Uterus (tissue), 4 donors: ENCODE data around the gene SAMD4A. TPM values are rescaled to one million over a fixed set of nuclear protein-coding genes. Genes with fewer than 3 reads are reported as not detected.

ENCODE experiments used
- DNase-seq, 2 donors: peaks; one replicate each; pipeline ENCODE4 v3.0.0-alpha.2; 2019 to 2020
- H3K27ac ChIP-seq, 2 donors: fragments of 200-600 bp; sonication (generic); 1 replicate in 1 of 2; 2 replicates in 1 of 2; pipeline ENCODE4 v1.5.1; 2016 to 2018
- H3K27me3 ChIP-seq, 2 donors: fragments of 200-600 bp; sonication (generic); one replicate each; pipeline ENCODE4 v1.5.1; 2018 to 2019; ENCODE audit warnings: control low read depth in 1 of 2
- H3K36me3 ChIP-seq, 2 donors: fragments of 200-600 bp; sonication (generic); one replicate each; pipeline ENCODE4 v1.5.1; 2019; ENCODE audit warnings: control low read depth in 1 of 2
- H3K4me1 ChIP-seq, 2 donors: fragments of 200-600 bp; sonication (generic); one replicate each; pipeline ENCODE4 v1.5.1; 2018 to 2019; ENCODE audit warnings: control low read depth in 1 of 2
- H3K4me3 ChIP-seq, 2 donors: fragments of 200-600 bp; sonication (generic); 1 replicate in 1 of 2; 2 replicates in 1 of 2; pipeline ENCODE4 v1.5.1; 2018 to 2019; ENCODE audit warnings: mild to moderate bottlenecking in 1 of 2
- H3K9me3 ChIP-seq, 2 donors: fragments of 200-600 bp; sonication (generic); one replicate each; pipeline ENCODE4 v1.5.1; 2019; ENCODE audit warnings: control low read depth in 1 of 2
- POLR2A ChIP-seq, 2 donors: fragments of 450-650 bp; IDR thresholded peaks; one replicate each; pipeline ENCODE4 v1.6.1; 2016; ENCODE audit warnings: antibody characterized with exemption in 2 of 2, mild to moderate bottlenecking in 1 of 2, moderate library complexity in 1 of 2
- intact Hi-C: fragments of 100-400 bp; cut with DNase I; formaldehyde crosslinking; loops from one replicate; pipeline ENCODE4 v1.15.1; 2023; ENCODE audit warnings: low total_unique reads
- total RNA-seq, 4 donors: library from RNA; depleted of rRNA in 3 of 4; stranded (reverse); fragments of >200 nt in 3 of 4; gene quantifications; one replicate each; pipeline versions ENCODE4 v1.1.0 to v1.2.4, GENCODE V29; 2014 to 2023
- TF ChIP-seq, protein P1 (sequence below), 4 experiments: fragments of 200-600 bp in 2 of 4; fragments of 450-650 bp in 2 of 4; sonication (generic) in 2 of 4; IDR thresholded peaks; one replicate each; pipeline ENCODE4 v1.5.1; 2016 to 2019; ENCODE audit warnings: antibody characterized with exemption in 4 of 4, mild to moderate bottlenecking in 2 of 4, moderate library complexity in 1 of 4
- donor health status: DM: yes; HTN: yes; CAD: no.

The SAMD4A gene
- total RNA-seq, 4 donors from 2014 or later, result 46.9 to 67.8 (median 55.0) TPM

DNA sequence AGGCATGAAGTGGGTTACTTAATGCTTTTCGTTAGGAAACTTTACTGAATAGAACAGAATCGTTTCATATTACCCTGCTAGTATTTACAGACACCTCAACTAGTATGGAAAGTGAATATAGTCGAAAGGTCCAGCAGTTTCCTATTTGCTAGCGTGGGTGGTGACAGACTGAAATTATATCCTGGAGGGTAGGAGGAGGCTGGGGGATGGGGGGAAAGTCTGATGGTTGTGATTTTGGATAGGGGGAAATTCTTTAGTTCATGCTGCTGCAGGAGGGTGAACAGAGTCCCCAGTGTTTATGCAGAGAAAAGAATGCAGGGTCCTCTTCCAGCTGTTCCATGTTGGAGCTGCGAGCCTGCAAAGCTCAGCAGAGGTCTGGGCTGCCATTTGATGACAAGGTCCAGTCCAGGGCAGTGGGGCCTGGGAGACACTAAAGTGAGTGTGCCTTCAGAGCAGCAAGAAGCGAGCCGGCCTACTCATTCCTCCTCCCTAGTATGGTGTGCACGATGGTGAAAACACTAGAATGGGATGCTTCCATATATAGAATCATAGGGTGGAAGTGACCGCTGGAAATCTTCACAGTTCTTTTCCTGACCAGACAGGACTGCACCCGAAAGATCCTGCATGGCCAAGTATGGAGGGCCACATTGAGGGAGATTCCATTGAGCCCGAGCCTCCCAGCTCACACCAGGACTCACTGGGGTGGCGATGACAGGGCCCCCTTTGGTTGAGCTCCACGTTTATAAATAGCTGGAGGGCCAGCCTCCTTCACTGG, 2.1 kb downstream of the SAMD4A start:
- peak; percentile 32 to 51 for DNase-seq
- H3K27ac ChIP-seq, result peak overlapping the region; percentile 100

GRCh38 chr14:54570047-54570446, 3.1 kb downstream of the SAMD4A start:
- no peak overlapping the region for H3K4me3 ChIP-seq
- no peak for DNase-seq
- no peaks in the 10 kb centered on the region for H3K36me3 ChIP-seq
- peak overlapping the region; percentile 100 for H3K27ac ChIP-seq
- H3K27me3 ChIP-seq, result no peaks in the 10 kb centered on the region
- TF ChIP-seq, protein P1, sequence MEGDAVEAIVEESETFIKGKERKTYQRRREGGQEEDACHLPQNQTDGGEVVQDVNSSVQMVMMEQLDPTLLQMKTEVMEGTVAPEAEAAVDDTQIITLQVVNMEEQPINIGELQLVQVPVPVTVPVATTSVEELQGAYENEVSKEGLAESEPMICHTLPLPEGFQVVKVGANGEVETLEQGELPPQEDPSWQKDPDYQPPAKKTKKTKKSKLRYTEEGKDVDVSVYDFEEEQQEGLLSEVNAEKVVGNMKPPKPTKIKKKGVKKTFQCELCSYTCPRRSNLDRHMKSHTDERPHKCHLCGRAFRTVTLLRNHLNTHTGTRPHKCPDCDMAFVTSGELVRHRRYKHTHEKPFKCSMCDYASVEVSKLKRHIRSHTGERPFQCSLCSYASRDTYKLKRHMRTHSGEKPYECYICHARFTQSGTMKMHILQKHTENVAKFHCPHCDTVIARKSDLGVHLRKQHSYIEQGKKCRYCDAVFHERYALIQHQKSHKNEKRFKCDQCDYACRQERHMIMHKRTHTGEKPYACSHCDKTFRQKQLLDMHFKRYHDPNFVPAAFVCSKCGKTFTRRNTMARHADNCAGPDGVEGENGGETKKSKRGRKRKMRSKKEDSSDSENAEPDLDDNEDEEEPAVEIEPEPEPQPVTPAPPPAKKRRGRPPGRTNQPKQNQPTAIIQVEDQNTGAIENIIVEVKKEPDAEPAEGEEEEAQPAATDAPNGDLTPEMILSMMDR (IDR thresholded peaks at IDR 0.05), result no peak
- no peak for TF ChIP-seq POLR2A (IDR thresholded peaks at IDR 0.05)
- H3K4me1 ChIP-seq, result no peaks in the 10 kb centered on the region
- intact Hi-C loops, result no loop called here
- no peaks in the 10 kb centered on the region for H3K9me3 ChIP-seq

More for the DNA sequence above, 2.1 kb downstream of the SAMD4A start:
- Histone ChIP-seq H3K4me3 (peak overlapping the region; percentile 71 to 93), H3K36me3 (no peaks in the 10 kb centered on the region), H3K27me3 (no peaks in the 10 kb centered on the region), H3K9me3 (no peaks in the 10 kb centered on the region), H3K4me1 (no peaks in the 10 kb centered on the region)
- intact Hi-C loops, result loop anchor here (5.0 kb wide), 2 partner anchors 118 to 203 kb away; no protein-coding TSS in a partner anchor
- TF ChIP-seq POLR2A (IDR thresholded peaks at IDR 0.05), result peak in 1 of 2 donors; percentile 25
- TF ChIP-seq, protein P1 (IDR thresholded peaks at IDR 0.05), result no peak

DNA sequence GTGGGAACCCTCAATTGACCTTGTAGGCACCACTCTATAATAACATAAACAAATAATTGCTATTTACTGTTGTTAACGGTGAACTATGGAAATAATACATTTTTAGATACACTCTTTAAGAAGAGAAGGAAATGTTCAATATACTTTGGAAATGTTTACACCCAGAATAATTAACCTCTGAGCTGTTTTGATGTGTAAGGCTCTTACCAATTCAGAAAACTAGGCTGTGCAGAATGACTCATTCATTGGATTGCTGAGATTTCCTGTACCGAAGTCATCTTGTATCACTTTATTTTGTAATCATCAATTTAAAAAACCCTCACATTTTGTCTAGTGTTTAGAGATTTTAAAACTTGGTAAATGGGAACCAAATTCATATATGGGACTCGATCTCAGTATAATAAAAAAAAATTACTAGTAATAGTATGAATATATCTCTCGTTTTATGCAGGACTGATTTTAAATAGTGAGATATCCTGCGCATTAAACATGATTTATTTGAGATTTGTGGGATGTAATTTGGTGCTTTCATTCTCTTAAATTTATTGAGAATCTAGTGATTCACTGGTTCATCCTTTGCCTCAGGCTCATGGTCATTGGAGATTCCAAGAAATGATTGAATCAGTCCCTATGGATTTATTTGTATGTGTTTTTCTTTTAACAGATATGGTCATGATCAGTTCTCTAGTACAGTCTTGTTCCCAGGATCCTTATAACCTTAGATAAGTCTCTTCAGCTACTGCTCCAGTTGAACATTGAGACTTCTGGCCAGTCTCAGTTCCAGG, 3.9 kb downstream of the SAMD4A start:
- peak overlapping the region; percentile 100 for H3K27ac ChIP-seq

GRCh38 chr14:54572316-54572715, 5.4 kb downstream of the SAMD4A start:
- Histone ChIP-seq H3K9me3 (no peaks in the 10 kb centered on the region), H3K4me1 (no peaks in the 10 kb centered on the region), H3K27ac (no peak overlapping the region), H3K36me3 (no peaks in the 10 kb centered on the region), H3K27me3 (no peaks in the 10 kb centered on the region), H3K4me3 (no peak overlapping the region)
- no peak for TF ChIP-seq POLR2A (IDR thresholded peaks at IDR 0.05)
- TF ChIP-seq, protein P1 (IDR thresholded peaks at IDR 0.05), result peak in 2 of 4 experiments; percentile 24 to 36
- intact Hi-C loops, result no loop called here
- no peak for DNase-seq

More for the DNA sequence above, 3.9 kb downstream of the SAMD4A start:
- no peak for TF ChIP-seq POLR2A (IDR thresholded peaks at IDR 0.05)
- TF ChIP-seq, protein P1 (IDR thresholded peaks at IDR 0.05), result no peak
- Histone ChIP-seq H3K36me3 (no peaks in the 10 kb centered on the region), H3K27me3 (no peaks in the 10 kb centered on the region), H3K4me1 (no peaks in the 10 kb centered on the region), H3K4me3 (no peak overlapping the region), H3K9me3 (no peaks in the 10 kb centered on the region)
- DNase-seq, result no peak
- intact Hi-C loops, result no loop called here

- no peak for TF ChIP-seq POLR2A (IDR thresholded peaks at IDR 0.05)
- TF ChIP-seq, protein P1 (IDR thresholded peaks at IDR 0.05), result no peak
- H3K9me3 ChIP-seq, result no peaks in the 10 kb centered on the region
- H3K27ac ChIP-seq, result peak overlapping the region; percentile 7 to 18
- no peak for DNase-seq
- no peaks in the 10 kb centered on the region for H3K36me3 ChIP-seq
- no peaks in the 10 kb centered on the region for H3K27me3 ChIP-seq
- H3K4me1 ChIP-seq, result peaks cover 0 to 3% of the 10 kb centered on the region in 2 donors
- intact Hi-C loops, result no loop called here
- H3K4me3 ChIP-seq, result no peak overlapping the region
Observed at GRCh38 chr14:54574528-54574927, 7.6 kb downstream of the SAMD4A start.
